Measurements from ENCODE around the gene BCL2A1. TPM values are rescaled to one million over a fixed set of nuclear protein-coding genes. Genes with fewer than 3 reads are reported as not detected.

Gene BCL2A1
- total RNA-seq, 4 donors from 2014 or later, result 0.84 to 1.3 TPM; not detected in 2

DNA sequence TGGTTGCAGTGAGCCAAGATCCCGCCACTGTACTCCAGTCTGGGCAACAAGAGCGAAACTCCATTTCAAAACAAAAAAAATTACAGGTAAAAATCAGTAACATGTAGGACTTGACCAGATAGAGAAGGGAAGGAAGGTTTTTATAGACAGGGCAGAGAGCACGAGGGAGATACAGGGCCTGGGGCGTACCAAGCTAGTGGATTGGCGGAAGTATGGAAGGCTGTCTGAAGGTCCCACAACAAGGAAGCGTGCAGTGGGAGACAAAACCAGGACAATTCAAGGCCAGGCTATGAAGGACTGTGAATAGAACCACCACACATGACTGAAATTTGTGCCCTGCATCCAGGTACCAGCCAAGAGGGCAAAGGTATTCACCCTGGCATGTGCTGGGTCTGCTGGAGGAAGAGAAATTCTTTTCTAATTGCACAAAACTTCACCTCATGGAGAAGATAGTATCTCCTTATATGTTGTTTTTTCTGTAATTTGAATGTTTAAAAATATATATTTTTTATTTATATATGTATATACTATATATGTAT lies 33.0 kb upstream of the BCL2A1 start:
- no peak overlapping the region for H3K4me3 ChIP-seq (ENCODE audit: low read depth, poor library complexity, severe bottlenecking)
- intact Hi-C loops (cut with DNase I; ENCODE audit: low total_unique reads), result no loop called here
- WGBS, 2 donors, result 86 to 95% methylated on average over 6 of the region's 6 CpGs
- no peak for TF ChIP-seq POLR2A (IDR thresholded peaks at IDR 0.05)
- TF ChIP-seq, protein P1, sequence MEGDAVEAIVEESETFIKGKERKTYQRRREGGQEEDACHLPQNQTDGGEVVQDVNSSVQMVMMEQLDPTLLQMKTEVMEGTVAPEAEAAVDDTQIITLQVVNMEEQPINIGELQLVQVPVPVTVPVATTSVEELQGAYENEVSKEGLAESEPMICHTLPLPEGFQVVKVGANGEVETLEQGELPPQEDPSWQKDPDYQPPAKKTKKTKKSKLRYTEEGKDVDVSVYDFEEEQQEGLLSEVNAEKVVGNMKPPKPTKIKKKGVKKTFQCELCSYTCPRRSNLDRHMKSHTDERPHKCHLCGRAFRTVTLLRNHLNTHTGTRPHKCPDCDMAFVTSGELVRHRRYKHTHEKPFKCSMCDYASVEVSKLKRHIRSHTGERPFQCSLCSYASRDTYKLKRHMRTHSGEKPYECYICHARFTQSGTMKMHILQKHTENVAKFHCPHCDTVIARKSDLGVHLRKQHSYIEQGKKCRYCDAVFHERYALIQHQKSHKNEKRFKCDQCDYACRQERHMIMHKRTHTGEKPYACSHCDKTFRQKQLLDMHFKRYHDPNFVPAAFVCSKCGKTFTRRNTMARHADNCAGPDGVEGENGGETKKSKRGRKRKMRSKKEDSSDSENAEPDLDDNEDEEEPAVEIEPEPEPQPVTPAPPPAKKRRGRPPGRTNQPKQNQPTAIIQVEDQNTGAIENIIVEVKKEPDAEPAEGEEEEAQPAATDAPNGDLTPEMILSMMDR (IDR thresholded peaks at IDR 0.05), result no peak
- peak in 1 of 2 donors; percentile 15 for DNase-seq (ENCODE audit: low spot score in 2 of 2)

DNA sequence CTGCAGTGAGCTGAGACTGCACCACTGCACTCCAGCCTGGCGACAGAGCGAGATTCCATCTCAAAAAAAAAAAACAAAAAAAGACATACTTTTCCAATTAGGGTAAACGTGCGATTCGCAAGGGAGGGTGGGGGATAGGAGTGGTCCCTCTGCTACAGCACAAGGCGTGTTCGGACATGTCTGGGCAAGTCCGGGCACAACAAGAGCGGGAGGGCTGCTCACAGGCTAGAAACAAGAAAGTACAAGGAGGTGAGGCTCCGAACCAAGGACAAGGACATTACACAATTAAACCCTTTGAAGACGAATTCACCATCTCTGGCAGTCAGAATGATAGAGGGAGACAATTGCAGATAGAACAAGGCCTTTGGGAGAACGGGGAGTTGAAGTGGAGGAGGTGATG lies 32.2 kb upstream of the BCL2A1 start:
- no peak overlapping the region for H3K4me3 ChIP-seq (ENCODE audit: low read depth, poor library complexity, severe bottlenecking)
- no peak for TF ChIP-seq POLR2A (IDR thresholded peaks at IDR 0.05)
- TF ChIP-seq, protein P1 (IDR thresholded peaks at IDR 0.05), result no peak
- peak in 1 of 2 donors; percentile 40 for DNase-seq (ENCODE audit: low spot score in 2 of 2)
- WGBS, 2 donors, result 62 to 78% methylated on average over 12 of the region's 12 CpGs
- intact Hi-C loops (cut with DNase I; ENCODE audit: low total_unique reads), result no loop called here

DNA sequence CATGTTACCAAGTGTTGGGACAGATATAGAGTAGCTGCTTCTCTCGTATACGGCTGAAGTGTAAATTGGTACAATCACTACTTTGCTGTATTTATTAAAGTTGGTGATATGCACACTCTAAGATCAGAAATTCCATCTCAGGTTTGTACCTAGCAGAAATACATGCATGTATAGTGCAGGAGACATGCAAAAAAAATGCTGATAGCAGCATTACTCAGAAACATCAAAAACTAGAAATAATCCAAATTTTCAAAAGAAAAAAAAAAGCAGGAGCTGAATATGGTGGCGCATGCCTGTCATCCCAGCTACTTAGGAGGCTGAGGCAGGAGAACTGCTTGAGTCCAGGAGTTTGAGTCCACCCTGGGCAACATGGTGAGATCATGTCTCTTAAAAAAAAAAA lies 31.3 kb upstream of the BCL2A1 start:
- intact Hi-C loops (cut with DNase I; ENCODE audit: low total_unique reads), result no loop called here
- DNase-seq (ENCODE audit: low spot score in 2 of 2), result no peak
- 87 to 91% methylated on average over 3 of the region's 3 CpGs for WGBS, 2 donors
- no peak overlapping the region for H3K4me3 ChIP-seq (ENCODE audit: low read depth, poor library complexity, severe bottlenecking)
- TF ChIP-seq POLR2A (IDR thresholded peaks at IDR 0.05), result no peak
- TF ChIP-seq, protein P1 (IDR thresholded peaks at IDR 0.05), result no peak

DNA sequence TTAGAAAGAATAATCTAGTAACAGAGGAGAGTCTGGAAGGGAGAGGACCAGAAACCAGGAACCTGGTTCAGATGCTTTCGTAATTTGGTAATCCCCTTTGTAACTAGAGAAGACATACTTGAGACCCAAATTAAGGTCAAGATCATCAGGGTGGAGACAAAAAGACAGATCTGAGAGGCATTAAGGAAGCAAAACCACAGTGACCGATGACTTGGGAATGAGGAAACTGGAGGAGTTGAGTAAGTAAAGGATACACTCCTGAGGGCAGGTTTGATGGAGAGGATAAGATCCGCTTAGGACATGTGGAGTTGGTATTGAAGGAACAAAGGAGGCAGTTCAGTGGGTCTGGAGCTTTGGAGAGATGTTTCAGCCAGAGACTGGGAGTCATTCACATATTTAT lies 23.6 kb upstream of the BCL2A1 start:
- WGBS, 2 donors, result 75 to 87% methylated on average over 3 of the region's 3 CpGs
- no peak for DNase-seq (ENCODE audit: low spot score in 2 of 2)
- H3K4me3 ChIP-seq (ENCODE audit: low read depth, poor library complexity, severe bottlenecking), result no peak overlapping the region
- no peak for TF ChIP-seq POLR2A (IDR thresholded peaks at IDR 0.05)
- TF ChIP-seq, protein P1 (IDR thresholded peaks at IDR 0.05), result no peak
- intact Hi-C loops (cut with DNase I; ENCODE audit: low total_unique reads), result no loop called here

DNA sequence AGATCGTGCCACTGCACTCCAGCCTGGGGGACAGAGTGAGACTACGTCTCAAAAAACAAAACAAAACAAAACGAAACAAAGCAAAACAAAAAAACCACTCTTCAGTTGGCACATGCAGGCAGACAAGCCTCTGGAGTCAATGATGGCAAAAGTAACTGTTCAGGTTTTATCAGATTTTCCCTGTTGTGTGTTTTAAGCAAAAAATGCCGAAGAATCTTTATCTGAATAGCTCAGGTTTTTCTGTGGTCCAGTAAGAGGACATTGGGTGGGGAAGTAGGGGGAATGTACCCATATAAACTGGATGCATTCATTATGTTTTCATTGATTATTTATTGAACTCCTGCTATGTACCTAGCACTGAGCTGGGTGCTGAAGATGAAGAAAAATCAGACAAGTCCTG lies 20.8 kb upstream of the BCL2A1 start:
- intact Hi-C loops (cut with DNase I; ENCODE audit: low total_unique reads), result no loop called here
- TF ChIP-seq, protein P1 (IDR thresholded peaks at IDR 0.05), result no peak
- TF ChIP-seq POLR2A (IDR thresholded peaks at IDR 0.05), result no peak
- no peak for DNase-seq (ENCODE audit: low spot score in 2 of 2)
- no peak overlapping the region for H3K4me3 ChIP-seq (ENCODE audit: low read depth, poor library complexity, severe bottlenecking)
- WGBS, 2 donors, result 61 to 65% methylated on average over 4 of the region's 4 CpGs

DNA sequence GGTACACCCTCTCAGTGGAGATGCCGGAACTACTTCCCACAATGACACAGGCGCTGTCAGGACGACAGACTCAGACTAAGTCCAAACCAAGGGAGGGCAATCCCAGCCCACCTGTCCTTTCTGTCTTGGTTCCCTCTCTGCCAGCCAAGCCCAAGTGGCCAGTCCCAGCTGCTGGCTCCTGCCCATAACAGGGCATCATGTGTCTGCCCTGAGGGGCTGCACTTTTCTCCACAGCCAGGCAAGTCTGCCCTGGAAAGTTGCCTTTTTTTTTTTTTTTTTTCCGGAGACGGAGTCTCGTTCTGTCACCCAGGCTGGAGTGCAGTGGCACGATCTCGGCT lies 20.0 kb upstream of the BCL2A1 start:
- DNase-seq (ENCODE audit: low spot score in 2 of 2), result peak in 1 of 2 donors; percentile 58
- TF ChIP-seq POLR2A (IDR thresholded peaks at IDR 0.05), result no peak
- TF ChIP-seq, protein P1 (IDR thresholded peaks at IDR 0.05), result no peak
- H3K4me3 ChIP-seq (ENCODE audit: low read depth, poor library complexity, severe bottlenecking), result no peak overlapping the region
- intact Hi-C loops (cut with DNase I; ENCODE audit: low total_unique reads), result no loop called here
- 82 to 91% methylated on average over 8 of the region's 8 CpGs for WGBS, 2 donors
